Prostate gland (tissue), 2 donors: ENCODE data around the gene LDB2.

ENCODE experiments used
- CTCF ChIP-seq, 4 experiments: fragments of 200-600 bp in 2 of 4; fragments of 450-650 bp in 2 of 4; sonication (generic) in 2 of 4; IDR thresholded peaks; 1 replicate in 3 of 4; 2 replicates in 1 of 4; pipeline ENCODE4 v1.5.1; 2016 to 2019; ENCODE audit warnings: antibody characterized with exemption in 4 of 4, mild to moderate bottlenecking in 2 of 4, moderate library complexity in 2 of 4
- POLR2A ChIP-seq: fragments of 450-650 bp; IDR thresholded peaks from one replicate; pipeline ENCODE4 v1.6.1; 2016; ENCODE audit warnings: antibody characterized with exemption, mild to moderate bottlenecking
- POLR2AphosphoS5 ChIP-seq: sonication (generic); formaldehyde crosslinking; IDR thresholded peaks from one replicate; pipeline ENCODE4 v1.6.1; 2017; ENCODE audit warnings: antibody characterized with exemption

DNA sequence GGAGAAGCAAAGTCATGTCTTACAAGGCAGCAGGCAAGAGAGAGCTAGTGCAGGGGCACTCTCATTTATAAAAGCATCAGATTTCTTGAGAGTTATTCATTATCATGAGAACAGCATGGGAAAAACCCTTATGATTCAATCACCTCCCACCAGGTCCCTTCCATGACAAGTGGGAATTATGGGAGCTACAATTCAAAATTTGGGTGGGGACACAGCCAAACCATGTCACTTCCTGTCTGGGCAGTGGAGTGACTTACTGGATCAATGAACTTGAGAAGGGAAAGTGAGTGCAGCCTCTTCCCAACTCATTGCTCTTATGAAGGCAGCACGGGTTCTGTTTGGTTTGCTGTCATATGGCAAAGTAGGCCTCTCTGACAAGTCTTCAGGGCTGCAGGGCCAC is 410.4 kb downstream of the LDB2 start:
- TF ChIP-seq CTCF (IDR thresholded peaks at IDR 0.05) (no peak), POLR2AphosphoS5 (no peak), POLR2A (no peak)
